ENCODE data around the gene MAP3K2.

MAP3K2 gene

GRCh38 chr2:127406454-127406853 is 18.7 kb upstream of the MAP3K2 start:
- no peak for DNase-seq (ENCODE audit: low spot score)

GRCh38 chr2:127405255-127405610 is 17.5 kb upstream of the MAP3K2 start:
- no peak for DNase-seq (ENCODE audit: low spot score)

- no peak for DNase-seq (ENCODE audit: low spot score)
These were observed 16.9 kb upstream of the MAP3K2 start for GRCh38 chr2:127404466-127405254.

- no peak for DNase-seq (ENCODE audit: low spot score)
These were observed 15.7 kb upstream of the MAP3K2 start for GRCh38 chr2:127403460-127403859.

GRCh38 chr2:127401757-127402695 is 14.3 kb upstream of the MAP3K2 start:
- no peak for DNase-seq (ENCODE audit: low spot score)

GRCh38 chr2:127400897-127401756 is 13.4 kb upstream of the MAP3K2 start:
- DNase-seq (ENCODE audit: low spot score), result peak; percentile 80

GRCh38 chr2:127400533-127400896 is 12.7 kb upstream of the MAP3K2 start:
- DNase-seq (ENCODE audit: low spot score), result peak; percentile 50

GRCh38 chr2:127398239-127398590 is 10.4 kb upstream of the MAP3K2 start:
- peak; percentile 80 for DNase-seq (ENCODE audit: low spot score)

GRCh38 chr2:127397568-127398238 is 9.9 kb upstream of the MAP3K2 start:
- no peak for DNase-seq (ENCODE audit: low spot score)

- no peak for DNase-seq (ENCODE audit: low spot score)
These were observed 6.7 kb upstream of the MAP3K2 start for GRCh38 chr2:127394492-127394891.

GRCh38 chr2:127392828-127393578 is 5.2 kb upstream of the MAP3K2 start:
- DNase-seq (ENCODE audit: low spot score), result no peak

- DNase-seq (ENCODE audit: low spot score), result no peak
These were observed 4.5 kb upstream of the MAP3K2 start for GRCh38 chr2:127392133-127392827.

- DNase-seq (ENCODE audit: low spot score), result no peak
These were observed 2.1 kb upstream of the MAP3K2 start for GRCh38 chr2:127389778-127390435.

- DNase-seq (ENCODE audit: low spot score), result peak; percentile 35
These were observed 819 bp upstream of the MAP3K2 start for GRCh38 chr2:127388423-127389164.

- DNase-seq (ENCODE audit: low spot score), result peak; percentile 79
These were observed 766 bp downstream of the MAP3K2 start for GRCh38 chr2:127386764-127387654.

GRCh38 chr2:127386246-127386645 is 1.5 kb downstream of the MAP3K2 start:
- no peak for DNase-seq (ENCODE audit: low spot score)

- no peak for DNase-seq (ENCODE audit: low spot score)
These were observed 3.2 kb downstream of the MAP3K2 start for GRCh38 chr2:127384529-127384928.

GRCh38 chr2:127382831-127383230 is 4.9 kb downstream of the MAP3K2 start:
- DNase-seq (ENCODE audit: low spot score), result no peak

All from SW480 (cell line).